MCF 10A (cell line): ENCODE data around the gene MSX1. TPM values are rescaled to one million over a fixed set of nuclear protein-coding genes. Genes with fewer than 3 reads are reported as not detected.
A peak's percentile ranks its signal among the peaks of the same experiment; 100 is the strongest.

Experiments used
- BruUV-seq: library from RNA; stranded (reverse); fragments of 400-500 nt; replicated peaks from 2 replicates; lab custom pipeline; 2021; lab: Mats Ljungman, UMichigan
- CTCF ChIA-PET: fragments of 300-600 bp; sonication (Branson Sonifier 250); formaldehyde crosslinking; extraction: SDS; loops from one replicate; lab custom pipeline; 2021; ENCODE audit warnings: antibody characterized with exemption, inconsistent platforms; lab: Yijun Ruan, JAX
- POLR2A ChIA-PET: fragments of 300-600, 350-650 bp; sonication (Branson Sonifier 250); formaldehyde crosslinking; extraction: SDS; loops from one replicate; lab custom pipeline; 2020; ENCODE audit warnings: antibody characterized with exemption, inconsistent platforms; lab: Yijun Ruan, JAX
- DNase-seq: peaks from one replicate; pipeline ENCODE4 v3.0.0-alpha.2; 2018; ENCODE audit not compliant: unreplicated experiment
- H3K27ac Mint-ChIP-seq: one replicate; pipeline ENCODE4 v1.8.0; 2022; ENCODE audit warnings: mild to moderate bottlenecking, low read depth, mixed read lengths; ENCODE audit not compliant: unreplicated experiment
- H3K27me3 Mint-ChIP-seq: one replicate; pipeline ENCODE4 v1.8.0; 2022; ENCODE audit warnings: mixed read lengths; ENCODE audit not compliant: insufficient read depth, unreplicated experiment
- H3K36me3 Mint-ChIP-seq: one replicate; pipeline ENCODE4 v1.8.0; 2022; ENCODE audit warnings: mild to moderate bottlenecking, moderate library complexity, mixed read lengths; ENCODE audit not compliant: insufficient read depth, unreplicated experiment
- H3K4me1 Mint-ChIP-seq: one replicate; pipeline ENCODE4 v1.8.0; 2022; ENCODE audit warnings: mixed read lengths; ENCODE audit not compliant: insufficient read depth, unreplicated experiment
- H3K4me3 Mint-ChIP-seq: one replicate; pipeline ENCODE4 v1.8.0; 2022; ENCODE audit warnings: mild to moderate bottlenecking, moderate library complexity, mixed read lengths; ENCODE audit not compliant: unreplicated experiment
- H3K9me3 Mint-ChIP-seq: one replicate; pipeline ENCODE4 v1.8.0; 2022; ENCODE audit warnings: mixed read lengths; ENCODE audit not compliant: unreplicated experiment
- CTCF ChIP-seq: fragments of 200-600 bp; IDR thresholded peaks from one replicate; pipeline ENCODE4 v1.8.0; 2022; ENCODE audit warnings: antibody characterized with exemption, mild to moderate bottlenecking; ENCODE audit not compliant: unreplicated experiment
- intact Hi-C: fragments of 100-400 bp; cut with micrococcal nuclease; formaldehyde crosslinking; loops from 2 replicates; pipeline ENCODE4 v1.14.1; 2022
- total RNA-seq: library from RNA; stranded (reverse); gene quantifications from 2 replicates; pipeline ENCODE4 v1.2.3, GENCODE V29; 2022

MSX1 gene
- total RNA-seq, 1 experiment from 2014 or later = 3.9 TPM

- ChIA-PET CTCF (interaction anchor here (0.6 to 1.1 kb wide), 2 partner anchors 8 to 17 kb away, joined by 3 read pairs; no protein-coding TSS in a partner anchor), POLR2A (interaction anchor here (0.9 kb wide), 1 partner anchor 333 kb away, joined by 3 read pairs; no protein-coding TSS in a partner anchor)
- intact Hi-C loops = no loop called here
- DNase-seq = no peak
- H3K36me3 Mint-ChIP-seq = no peaks in the 10 kb centered on the region
- H3K27me3 Mint-ChIP-seq = peaks cover 50% of the 10 kb centered on the region
- no peak overlapping the region for H3K27ac Mint-ChIP-seq
- TF ChIP-seq CTCF = no peak
- H3K4me1 Mint-ChIP-seq = peaks cover 5% of the 10 kb centered on the region
- H3K9me3 Mint-ChIP-seq = no peaks in the 10 kb centered on the region
- no peak overlapping the region for H3K4me3 Mint-ChIP-seq
- BruUV-seq = no TSS peak
These were observed 14.8 kb downstream of the MSX1 start for GRCh38 chr4:4874254-4874653.

- ChIA-PET POLR2A (interaction anchor here (0.9 kb wide), 1 partner anchor 334 kb away, joined by 3 read pairs; no protein-coding TSS in a partner anchor), CTCF (interaction anchor here (1.0 to 1.1 kb wide), 2 partner anchors 9 to 16 kb away, joined by 3 read pairs; no protein-coding TSS in a partner anchor)
- TF ChIP-seq CTCF = no peak
- BruUV-seq = no TSS peak
- Mint-ChIP-seq H3K36me3 (no peaks in the 10 kb centered on the region), H3K4me3 (no peak overlapping the region), H3K27ac (no peak overlapping the region), H3K4me1 (peaks cover 5% of the 10 kb centered on the region), H3K27me3 (peaks cover 41% of the 10 kb centered on the region), H3K9me3 (no peaks in the 10 kb centered on the region)
- DNase-seq = peak; percentile 28
- intact Hi-C loops = no loop called here
These were observed 15.7 kb downstream of the MSX1 start for GRCh38 chr4:4875147-4875546.

GRCh38 chr4:4875611-4876010 is 16.1 kb downstream of the MSX1 start:
- no peak for DNase-seq
- H3K27ac Mint-ChIP-seq = no peak overlapping the region
- H3K4me1 Mint-ChIP-seq = peaks cover 5% of the 10 kb centered on the region
- intact Hi-C loops = no loop called here
- BruUV-seq = no TSS peak
- CTCF ChIA-PET = interaction anchor here (1.0 to 1.1 kb wide), 2 partner anchors 9 to 16 kb away, joined by 3 read pairs; no protein-coding TSS in a partner anchor
- POLR2A ChIA-PET = no interaction called here
- H3K27me3 Mint-ChIP-seq = peaks cover 36% of the 10 kb centered on the region
- H3K9me3 Mint-ChIP-seq = no peaks in the 10 kb centered on the region
- TF ChIP-seq CTCF = no peak
- no peak overlapping the region for H3K4me3 Mint-ChIP-seq
- no peaks in the 10 kb centered on the region for H3K36me3 Mint-ChIP-seq

GRCh38 chr4:4876945-4877661 is 17.6 kb downstream of the MSX1 start:
- ChIA-PET CTCF (interaction anchor here (0.5 to 1.4 kb wide), 5 partner anchors 47 to 1121 kb away, joined by 3 to 6 read pairs (median 3); no protein-coding TSS in a partner anchor), POLR2A (no interaction called here)
- H3K36me3 Mint-ChIP-seq = no peaks in the 10 kb centered on the region
- no peak for TF ChIP-seq CTCF
- intact Hi-C loops = no loop called here
- H3K9me3 Mint-ChIP-seq = no peaks in the 10 kb centered on the region
- H3K4me1 Mint-ChIP-seq = peaks cover 18% of the 10 kb centered on the region
- no peak overlapping the region for H3K27ac Mint-ChIP-seq
- DNase-seq = no peak
- BruUV-seq = no TSS peak
- H3K4me3 Mint-ChIP-seq = no peak overlapping the region
- peaks cover 21% of the 10 kb centered on the region for H3K27me3 Mint-ChIP-seq
